Transverse colon (tissue), 4 donors: ENCODE data around the gene DEDD2.

Experiments
- POLR2AphosphoS5 ChIP-seq, 3 donors: sonication (generic); formaldehyde crosslinking; IDR thresholded peaks; one replicate each; pipeline ENCODE4 v1.6.1; 2016; ENCODE audit warnings: antibody characterized with exemption in 3 of 3
- TF ChIP-seq, protein P1 (sequence below), 5 experiments: fragments of 200-600 bp in 3 of 5; fragments of 450-650 bp in 2 of 5; sonication (generic) in 3 of 5; IDR thresholded peaks; 1 replicate in 2 of 5; 2 replicates in 3 of 5; pipeline ENCODE4 v1.5.1; 2016 to 2017; ENCODE audit warnings: antibody characterized with exemption in 5 of 5, inconsistent platforms in 3 of 5, mild to moderate bottlenecking in 2 of 5, moderate library complexity in 1 of 5

DNA sequence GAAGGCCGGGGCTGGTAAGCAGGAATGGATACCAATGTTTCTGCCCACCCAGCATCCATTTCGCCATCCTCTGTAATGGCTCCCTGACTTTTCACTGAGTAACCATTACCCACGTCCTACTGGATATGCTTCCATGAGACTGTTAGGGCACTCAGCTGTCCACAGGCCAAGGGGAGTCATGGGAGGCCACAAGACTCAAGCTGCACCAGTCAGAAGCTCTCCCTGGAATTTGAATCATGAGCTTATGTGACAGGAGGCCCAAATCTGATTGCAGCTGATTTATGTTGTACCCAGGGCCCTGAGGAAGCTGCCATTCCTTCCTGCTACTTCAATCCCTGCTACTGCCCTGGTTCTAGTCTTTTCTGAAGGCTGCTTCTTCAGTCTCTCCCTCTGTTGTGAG is 28.3 kb downstream of the DEDD2 start:
- TF ChIP-seq POLR2AphosphoS5 (IDR thresholded peaks at IDR 0.05), result no peak
- TF ChIP-seq, protein P1, sequence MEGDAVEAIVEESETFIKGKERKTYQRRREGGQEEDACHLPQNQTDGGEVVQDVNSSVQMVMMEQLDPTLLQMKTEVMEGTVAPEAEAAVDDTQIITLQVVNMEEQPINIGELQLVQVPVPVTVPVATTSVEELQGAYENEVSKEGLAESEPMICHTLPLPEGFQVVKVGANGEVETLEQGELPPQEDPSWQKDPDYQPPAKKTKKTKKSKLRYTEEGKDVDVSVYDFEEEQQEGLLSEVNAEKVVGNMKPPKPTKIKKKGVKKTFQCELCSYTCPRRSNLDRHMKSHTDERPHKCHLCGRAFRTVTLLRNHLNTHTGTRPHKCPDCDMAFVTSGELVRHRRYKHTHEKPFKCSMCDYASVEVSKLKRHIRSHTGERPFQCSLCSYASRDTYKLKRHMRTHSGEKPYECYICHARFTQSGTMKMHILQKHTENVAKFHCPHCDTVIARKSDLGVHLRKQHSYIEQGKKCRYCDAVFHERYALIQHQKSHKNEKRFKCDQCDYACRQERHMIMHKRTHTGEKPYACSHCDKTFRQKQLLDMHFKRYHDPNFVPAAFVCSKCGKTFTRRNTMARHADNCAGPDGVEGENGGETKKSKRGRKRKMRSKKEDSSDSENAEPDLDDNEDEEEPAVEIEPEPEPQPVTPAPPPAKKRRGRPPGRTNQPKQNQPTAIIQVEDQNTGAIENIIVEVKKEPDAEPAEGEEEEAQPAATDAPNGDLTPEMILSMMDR (IDR thresholded peaks at IDR 0.05), result no peak
